GM12872 (cell line): ENCODE measurements around the gene TRAK1.

Experiments used
- TF ChIP-seq, protein P1 (sequence below): IDR thresholded peaks from 3 replicates; pipeline ENCODE4 v1.5.1; 2011; ENCODE audit warnings: low read depth, mild to moderate bottlenecking, low read length, moderate library complexity; ENCODE audit not compliant: insufficient read depth

Gene TRAK1

GRCh38 chr3:42246091-42246490 lies 154.9 kb downstream of the TRAK1 start:
- TF ChIP-seq, protein P1, sequence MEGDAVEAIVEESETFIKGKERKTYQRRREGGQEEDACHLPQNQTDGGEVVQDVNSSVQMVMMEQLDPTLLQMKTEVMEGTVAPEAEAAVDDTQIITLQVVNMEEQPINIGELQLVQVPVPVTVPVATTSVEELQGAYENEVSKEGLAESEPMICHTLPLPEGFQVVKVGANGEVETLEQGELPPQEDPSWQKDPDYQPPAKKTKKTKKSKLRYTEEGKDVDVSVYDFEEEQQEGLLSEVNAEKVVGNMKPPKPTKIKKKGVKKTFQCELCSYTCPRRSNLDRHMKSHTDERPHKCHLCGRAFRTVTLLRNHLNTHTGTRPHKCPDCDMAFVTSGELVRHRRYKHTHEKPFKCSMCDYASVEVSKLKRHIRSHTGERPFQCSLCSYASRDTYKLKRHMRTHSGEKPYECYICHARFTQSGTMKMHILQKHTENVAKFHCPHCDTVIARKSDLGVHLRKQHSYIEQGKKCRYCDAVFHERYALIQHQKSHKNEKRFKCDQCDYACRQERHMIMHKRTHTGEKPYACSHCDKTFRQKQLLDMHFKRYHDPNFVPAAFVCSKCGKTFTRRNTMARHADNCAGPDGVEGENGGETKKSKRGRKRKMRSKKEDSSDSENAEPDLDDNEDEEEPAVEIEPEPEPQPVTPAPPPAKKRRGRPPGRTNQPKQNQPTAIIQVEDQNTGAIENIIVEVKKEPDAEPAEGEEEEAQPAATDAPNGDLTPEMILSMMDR = no peak

DNA sequence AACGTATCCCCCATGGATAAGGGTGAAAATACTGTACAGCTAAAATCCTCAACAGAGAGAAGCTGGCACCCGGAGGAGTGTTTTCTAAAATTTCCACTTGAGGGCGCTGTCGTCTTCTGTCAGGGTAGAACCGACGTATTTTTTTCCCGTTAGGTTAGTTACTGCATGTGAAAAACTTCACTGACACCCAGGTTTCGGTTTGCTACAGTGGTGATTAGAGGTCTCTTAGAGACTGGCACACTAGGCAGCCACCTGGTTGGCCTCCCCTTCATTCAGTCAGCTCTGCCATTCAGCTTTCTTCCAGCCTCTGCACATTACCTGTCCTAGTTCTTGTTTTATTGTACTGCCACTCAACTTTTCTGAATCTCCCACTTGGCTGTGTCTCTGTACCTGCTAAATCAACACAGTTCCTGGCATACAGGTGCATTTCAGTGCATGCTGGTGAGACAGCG lies 156.4 kb downstream of the TRAK1 start:
- TF ChIP-seq, protein P1 = peak; percentile 75

GRCh38 chr3:42250761-42251160 lies 159.6 kb downstream of the TRAK1 start:
- TF ChIP-seq, protein P1 = no peak

DNA sequence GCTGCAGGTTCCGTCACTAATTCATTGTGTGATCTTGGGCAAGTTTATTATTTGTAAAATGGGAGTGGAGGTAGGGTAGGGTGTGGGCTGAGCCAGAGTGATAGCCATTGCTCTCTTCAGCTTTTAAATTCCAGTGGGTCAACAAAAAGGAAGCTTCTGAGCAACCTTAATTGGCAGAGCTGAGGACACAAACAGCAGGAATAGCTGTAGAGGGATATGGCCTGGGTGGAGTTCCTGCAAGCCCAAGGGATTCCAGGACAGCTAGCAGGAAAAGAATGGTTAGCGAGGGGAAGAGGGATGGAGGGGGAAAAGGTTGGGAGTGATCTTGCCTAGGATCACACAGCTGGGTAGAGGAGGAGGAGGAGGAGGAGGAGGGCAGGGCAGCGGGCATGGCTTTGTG lies 163.4 kb downstream of the TRAK1 start:
- TF ChIP-seq, protein P1 = no peak

DNA sequence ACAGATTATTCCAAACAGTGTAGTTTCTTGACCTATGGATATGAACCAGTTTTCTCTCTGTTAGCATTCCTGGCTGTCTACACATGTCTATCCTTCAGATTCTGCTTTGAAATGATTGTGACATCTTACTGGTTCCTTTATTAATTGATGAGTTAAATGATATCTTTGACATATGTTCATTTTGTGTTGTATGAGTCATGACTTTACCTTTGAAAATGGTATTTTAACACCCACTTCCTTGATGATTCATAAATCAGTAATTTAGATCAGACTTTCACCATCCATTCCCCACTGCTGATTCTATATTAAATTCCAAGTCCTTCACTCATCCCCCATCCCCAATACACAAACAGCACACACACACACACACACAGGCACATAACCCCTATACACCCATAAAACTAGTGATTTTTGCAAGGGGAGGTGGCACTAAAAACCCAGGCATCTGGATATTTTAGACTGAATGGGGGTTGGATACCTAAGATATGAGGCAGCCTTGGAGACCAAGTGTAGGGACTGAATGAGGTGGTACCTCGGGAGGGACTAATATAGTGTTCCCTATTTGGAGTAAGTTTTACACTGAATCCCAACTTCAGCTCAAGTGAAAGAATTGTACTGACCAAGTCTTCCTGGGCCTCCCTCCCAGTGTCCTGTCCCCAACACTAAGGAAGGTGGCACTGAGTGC lies 165.1 kb downstream of the TRAK1 start:
- TF ChIP-seq, protein P1 = no peak

DNA sequence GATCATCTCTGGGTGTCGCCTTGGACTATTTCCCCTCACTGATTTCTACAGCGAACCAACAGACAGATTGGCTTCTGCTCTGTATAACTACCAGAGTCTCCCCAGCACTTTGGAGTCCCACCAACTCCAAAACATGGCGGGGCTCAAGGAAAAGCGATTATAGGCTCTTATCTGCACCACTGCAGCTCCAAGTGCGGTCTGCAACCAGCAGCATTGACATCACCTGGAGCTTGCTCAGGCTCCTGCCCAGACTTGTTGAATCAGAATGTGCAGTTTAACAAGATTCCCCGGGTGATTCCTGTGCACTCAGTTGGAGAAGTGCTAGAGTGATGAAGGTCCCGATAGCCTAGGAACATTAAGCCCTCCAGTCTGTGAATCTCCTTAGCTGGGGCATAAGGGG lies 165.8 kb downstream of the TRAK1 start:
- TF ChIP-seq, protein P1 = no peak

DNA sequence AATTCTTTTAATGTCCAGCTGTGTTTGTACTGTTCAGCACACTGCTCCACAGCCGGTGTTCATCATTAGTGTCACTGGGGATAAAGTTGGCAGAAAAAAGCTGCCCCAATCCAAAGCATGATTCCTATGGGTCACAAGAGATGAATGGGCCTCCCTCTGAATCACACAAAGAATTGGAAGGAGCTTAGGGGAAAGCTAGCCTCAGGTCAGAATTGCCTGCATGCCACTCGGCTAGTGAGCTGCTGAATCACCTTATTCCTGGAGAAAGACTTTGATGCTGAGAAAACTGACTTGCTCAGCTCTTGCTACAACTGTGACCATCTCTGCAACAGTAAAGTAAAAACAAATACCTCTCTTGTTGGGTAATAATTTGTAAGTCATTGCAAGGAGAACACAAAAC lies 171.4 kb downstream of the TRAK1 start:
- TF ChIP-seq, protein P1 = no peak
